Brain microvascular endothelial cell (primary cell): ENCODE measurements around the gene DYNLT2B.
"Not testable (repeated sequence)": the region's sequence is repeated elsewhere in the genome, so short reads cannot be mapped to it uniquely, and the experiment has no call there.

Experiments used
- DNase-seq: peaks from one replicate; pipeline ENCODE4 v3.0.0-alpha.2; 2020
- H3K27ac ChIP-seq: fragments of 250-450 bp; sonication (Bioruptor Pico); 2 replicates; pipeline ENCODE4 v1.5.1; 2020; ENCODE audit warnings: mild to moderate bottlenecking, moderate library complexity
- H3K27me3 ChIP-seq: fragments of 250-450 bp; sonication (Bioruptor Pico); replicated peaks from 2 replicates; pipeline ENCODE4 v1.5.1; 2020; ENCODE audit warnings: mild to moderate bottlenecking
- H3K36me3 ChIP-seq: fragments of 250-450 bp; sonication (Bioruptor Pico); replicated peaks from 2 replicates; pipeline ENCODE4 v1.5.1; 2020; ENCODE audit warnings: mild to moderate bottlenecking
- H3K4me3 ChIP-seq: 2 replicates; pipeline ENCODE4 v1.5.1; 2011; ENCODE audit warnings: low read depth, mild to moderate bottlenecking, control low read depth, low read length, moderate library complexity
- in situ Hi-C: cut with HindIII; loops from 2 replicates; pipeline ENCODE4 v1.10.0; 2017; ENCODE audit warnings: low sequenced_read_pairs, low pct_ligation_motif_present
- TF ChIP-seq, protein P1 (sequence below): IDR thresholded peaks from 2 replicates; pipeline ENCODE4 v1.5.1; 2011; ENCODE audit warnings: low read depth, mild to moderate bottlenecking, moderate library complexity, low read length, control low read depth, inconsistent platforms; ENCODE audit errors: missing control alignments

Gene DYNLT2B

DNA sequence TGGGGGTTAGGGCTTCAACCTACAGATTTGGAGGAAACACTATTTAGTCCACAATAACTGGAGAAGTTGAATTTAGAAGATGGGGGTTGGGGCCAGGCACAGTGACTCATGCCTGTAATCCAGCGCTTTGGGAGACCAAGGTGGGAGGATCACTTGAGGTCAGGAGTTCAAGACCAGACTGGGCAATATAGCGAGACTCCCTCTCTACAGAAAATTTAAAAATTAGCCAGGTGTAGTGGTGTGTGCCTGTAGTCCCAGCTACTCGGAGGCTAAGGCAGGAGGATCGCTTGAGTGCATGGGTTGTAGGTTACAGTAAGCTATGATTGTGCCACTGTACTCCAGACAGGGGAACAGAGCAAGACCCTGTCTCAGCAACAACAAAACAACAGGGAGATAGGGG lies 5.0 kb upstream of the DYNLT2B start:
- in situ Hi-C loops: no loop called here
- H3K36me3 ChIP-seq: no peaks in the 10 kb centered on the region
- no peak overlapping the region for H3K4me3 ChIP-seq
- TF ChIP-seq, protein P1, sequence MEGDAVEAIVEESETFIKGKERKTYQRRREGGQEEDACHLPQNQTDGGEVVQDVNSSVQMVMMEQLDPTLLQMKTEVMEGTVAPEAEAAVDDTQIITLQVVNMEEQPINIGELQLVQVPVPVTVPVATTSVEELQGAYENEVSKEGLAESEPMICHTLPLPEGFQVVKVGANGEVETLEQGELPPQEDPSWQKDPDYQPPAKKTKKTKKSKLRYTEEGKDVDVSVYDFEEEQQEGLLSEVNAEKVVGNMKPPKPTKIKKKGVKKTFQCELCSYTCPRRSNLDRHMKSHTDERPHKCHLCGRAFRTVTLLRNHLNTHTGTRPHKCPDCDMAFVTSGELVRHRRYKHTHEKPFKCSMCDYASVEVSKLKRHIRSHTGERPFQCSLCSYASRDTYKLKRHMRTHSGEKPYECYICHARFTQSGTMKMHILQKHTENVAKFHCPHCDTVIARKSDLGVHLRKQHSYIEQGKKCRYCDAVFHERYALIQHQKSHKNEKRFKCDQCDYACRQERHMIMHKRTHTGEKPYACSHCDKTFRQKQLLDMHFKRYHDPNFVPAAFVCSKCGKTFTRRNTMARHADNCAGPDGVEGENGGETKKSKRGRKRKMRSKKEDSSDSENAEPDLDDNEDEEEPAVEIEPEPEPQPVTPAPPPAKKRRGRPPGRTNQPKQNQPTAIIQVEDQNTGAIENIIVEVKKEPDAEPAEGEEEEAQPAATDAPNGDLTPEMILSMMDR: no peak
- no peak for DNase-seq
- H3K27me3 ChIP-seq: no peaks in the 10 kb centered on the region
- no peak overlapping the region for H3K27ac ChIP-seq

DNA sequence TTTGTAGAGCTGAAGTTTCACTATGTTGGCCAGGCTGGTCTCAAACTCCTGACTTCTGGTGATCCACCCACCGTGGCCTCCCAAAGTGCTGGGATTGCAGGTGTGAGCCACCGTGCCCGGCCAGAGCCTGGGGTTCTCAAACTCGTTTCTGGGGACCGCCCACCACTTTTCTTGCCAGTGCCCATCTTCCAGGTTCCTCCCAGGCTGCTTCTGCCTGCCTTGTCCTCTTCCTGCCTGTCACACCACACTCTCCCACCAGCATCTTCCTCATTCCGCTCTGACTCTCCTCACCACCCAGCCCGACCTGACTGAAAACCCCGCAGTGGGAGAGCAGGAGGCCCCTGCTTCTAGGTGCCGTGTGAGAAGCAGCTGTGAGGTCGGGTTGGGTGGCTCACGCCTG lies 3.1 kb upstream of the DYNLT2B start:
- DNase-seq: no peak
- in situ Hi-C loops: no loop called here
- H3K36me3 ChIP-seq: no peaks in the 10 kb centered on the region
- no peaks in the 10 kb centered on the region for H3K27me3 ChIP-seq
- H3K27ac ChIP-seq: no peak overlapping the region
- TF ChIP-seq, protein P1: no peak
- no peak overlapping the region for H3K4me3 ChIP-seq

GRCh38 chr3:196320137-196320536 lies 2.1 kb upstream of the DYNLT2B start:
- in situ Hi-C loops: no loop called here
- Histone ChIP-seq H3K27me3 (no peaks in the 10 kb centered on the region), H3K27ac (no peak overlapping the region), H3K4me3 (no peak overlapping the region), H3K36me3 (no peaks in the 10 kb centered on the region)
- TF ChIP-seq, protein P1: no peak
- DNase-seq: no peak

- H3K4me3 ChIP-seq: peak overlapping the region; percentile 84
- in situ Hi-C loops, H3K36me3 ChIP-seq, DNase-seq, H3K27me3 ChIP-seq: not testable (repeated sequence)
- H3K27ac ChIP-seq: peak overlapping the region; percentile 80
Measured at GRCh38 chr3:196316799-196317686, 997 bp downstream of the DYNLT2B start.

- H3K27me3 ChIP-seq: no peaks in the 10 kb centered on the region
- H3K4me3 ChIP-seq: no peak overlapping the region
- DNase-seq: no peak
- TF ChIP-seq, protein P1: no peak
- in situ Hi-C loops: no loop called here
- no peak overlapping the region for H3K27ac ChIP-seq
- H3K36me3 ChIP-seq: no peaks in the 10 kb centered on the region
Measured at GRCh38 chr3:196315821-196316220, 2.2 kb downstream of the DYNLT2B start.

DNA sequence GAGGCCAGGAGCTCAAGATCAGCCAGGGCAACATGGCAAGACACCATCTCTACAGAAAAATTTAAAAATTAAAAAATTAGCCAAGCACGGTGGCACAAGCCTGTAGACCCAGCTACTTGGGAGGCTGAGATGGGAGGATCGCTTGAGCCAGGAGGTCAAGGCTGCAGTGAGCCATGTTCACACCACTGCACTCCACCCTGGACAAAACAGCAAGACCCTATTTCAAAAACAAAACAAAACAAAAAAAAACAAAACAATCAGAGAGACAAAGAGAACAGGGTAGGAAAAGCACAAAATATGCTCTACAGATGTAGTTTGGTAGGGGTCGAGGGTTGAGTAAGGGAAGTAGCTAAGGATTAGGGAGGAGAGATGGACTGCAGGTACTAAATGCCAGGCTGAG lies 3.4 kb downstream of the DYNLT2B start:
- TF ChIP-seq, protein P1: no peak
- no peaks in the 10 kb centered on the region for H3K36me3 ChIP-seq
- no peaks in the 10 kb centered on the region for H3K27me3 ChIP-seq
- H3K4me3 ChIP-seq: no peak overlapping the region
- in situ Hi-C loops: no loop called here
- no peak for DNase-seq
- H3K27ac ChIP-seq: no peak overlapping the region

DNA sequence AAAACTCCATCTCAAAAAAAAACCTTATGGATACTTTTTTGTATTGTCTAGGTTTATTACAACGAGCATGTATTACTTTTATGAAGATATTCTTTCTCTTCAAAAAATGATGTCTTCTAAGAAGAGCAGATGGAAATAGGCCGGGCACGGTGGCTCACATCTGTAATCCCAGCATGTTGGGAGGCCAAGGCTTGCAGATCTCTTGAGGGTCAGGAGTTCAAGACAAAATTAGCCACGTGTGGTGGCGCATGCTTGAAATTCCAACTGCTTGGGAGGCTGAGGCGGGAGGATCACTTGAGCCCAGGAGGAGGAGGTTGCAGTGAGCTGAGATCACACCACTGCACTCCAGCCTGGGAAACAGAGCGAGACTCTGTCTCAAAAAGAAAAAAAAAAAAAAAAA lies 4.0 kb downstream of the DYNLT2B start:
- in situ Hi-C loops, DNase-seq, H3K36me3 ChIP-seq, H3K27ac ChIP-seq, H3K27me3 ChIP-seq, H3K4me3 ChIP-seq: not testable (repeated sequence)

GRCh38 chr3:196302960-196303359 lies 15.1 kb downstream of the DYNLT2B start:
- H3K27me3 ChIP-seq, H3K27ac ChIP-seq, H3K36me3 ChIP-seq, in situ Hi-C loops, H3K4me3 ChIP-seq, DNase-seq: not testable (repeated sequence)

DNA sequence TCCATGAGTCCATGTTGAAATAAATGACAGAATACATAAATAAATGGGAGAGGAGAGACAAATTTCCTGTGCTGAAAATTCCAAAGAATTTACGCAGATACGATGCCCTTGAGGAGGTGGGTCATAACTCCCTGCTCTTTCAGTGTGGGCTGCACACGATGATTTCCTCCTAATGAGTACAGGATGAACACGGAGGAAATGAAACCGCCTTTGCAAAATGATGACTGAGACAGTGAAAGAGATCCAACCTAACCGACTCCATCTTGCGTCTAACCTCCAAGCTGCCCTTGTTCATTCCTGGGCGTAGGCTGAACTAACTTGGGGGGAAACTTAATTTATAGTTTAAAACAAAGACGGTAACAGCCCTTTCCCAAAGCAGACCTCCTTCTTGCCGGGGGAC lies 15.5 kb downstream of the DYNLT2B start:
- H3K36me3 ChIP-seq, DNase-seq, H3K4me3 ChIP-seq, H3K27me3 ChIP-seq, in situ Hi-C loops, H3K27ac ChIP-seq: not testable (repeated sequence)
